H9 (cell line): Measurements from ENCODE around the gene IGF1R. TPM values are rescaled to one million over a fixed set of nuclear protein-coding genes. Genes with fewer than 3 reads are reported as not detected.

Source experiments
- DNase-seq: peaks from one replicate; pipeline ENCODE4 v3.0.0-alpha.2; 2017
- H2AFZ ChIP-seq: one replicate; pipeline ENCODE4 v1.6.1; 2013; ENCODE audit warnings: mild to moderate bottlenecking, low read length, control low read depth, moderate library complexity
- H2AK5ac ChIP-seq: 2 replicates; pipeline ENCODE4 v1.6.1; 2013; ENCODE audit warnings: low read length, control low read depth, mixed read lengths; ENCODE audit not compliant: insufficient read length
- H2BK120ac ChIP-seq: one replicate; pipeline ENCODE4 v1.6.1; 2013; ENCODE audit warnings: low read depth, mild to moderate bottlenecking, low read length, control low read depth, inconsistent platforms; ENCODE audit not compliant: poor library complexity, severe bottlenecking
- H2BK12ac ChIP-seq: 2 replicates; pipeline ENCODE4 v1.6.1; 2013; ENCODE audit warnings: low read length, control low read depth, mixed read lengths, low read depth; ENCODE audit not compliant: insufficient read length
- H2BK15ac ChIP-seq: 2 replicates; pipeline ENCODE4 v1.6.1; 2013; ENCODE audit warnings: low read depth, low read length, control low read depth
- H2BK20ac ChIP-seq: one replicate; pipeline ENCODE4 v1.6.1; 2013; ENCODE audit warnings: low read depth, mild to moderate bottlenecking, low read length, control low read depth, inconsistent platforms; ENCODE audit not compliant: poor library complexity, severe bottlenecking
- H2BK5ac ChIP-seq: 2 replicates; pipeline ENCODE4 v1.6.1; 2013; ENCODE audit warnings: low read length, control low read depth, mixed read lengths; ENCODE audit not compliant: insufficient read length
- H3K14ac ChIP-seq: 2 replicates; pipeline ENCODE4 v1.6.1; 2013; ENCODE audit warnings: low read length, control low read depth; ENCODE audit not compliant: insufficient read depth
- H3K18ac ChIP-seq: 2 replicates; pipeline ENCODE4 v1.6.1; 2013; ENCODE audit warnings: low read depth, mild to moderate bottlenecking, mixed read lengths, low read length, control low read depth; ENCODE audit not compliant: insufficient read length
- H3K23ac ChIP-seq: 2 replicates; pipeline ENCODE4 v1.6.1; 2013; ENCODE audit warnings: low read length, control low read depth, mixed read lengths, low read depth; ENCODE audit not compliant: insufficient read length
- H3K23me2 ChIP-seq: 2 replicates; pipeline ENCODE4 v1.6.1; 2013; ENCODE audit warnings: low read depth, mild to moderate bottlenecking, mixed read lengths, low read length, control low read depth; ENCODE audit not compliant: insufficient read length, poor library complexity, severe bottlenecking
- H3K27ac ChIP-seq: 2 replicates; pipeline ENCODE4 v1.5.1; 2013; ENCODE audit warnings: low read length, control low read depth, mixed read lengths, low read depth; ENCODE audit not compliant: insufficient read length
- H3K27me3 ChIP-seq: 2 replicates; pipeline ENCODE4 v1.6.1; 2013; ENCODE audit warnings: low read length, control low read depth, inconsistent platforms; ENCODE audit not compliant: insufficient read depth
- H3K4ac ChIP-seq: 2 replicates; pipeline ENCODE4 v1.6.1; 2013; ENCODE audit warnings: low read depth, mild to moderate bottlenecking, control low read depth, inconsistent platforms, low read length, moderate library complexity
- H3K4me1 ChIP-seq: 2 replicates; pipeline ENCODE4 v1.6.1; 2013; ENCODE audit warnings: low read length, control low read depth, inconsistent platforms; ENCODE audit not compliant: insufficient read depth
- H3K4me2 ChIP-seq: 2 replicates; pipeline ENCODE4 v1.6.1; 2013; ENCODE audit warnings: low read length, control low read depth, mixed read lengths; ENCODE audit not compliant: insufficient read length, insufficient read depth
- H3K56ac ChIP-seq: 2 replicates; pipeline ENCODE4 v1.6.1; 2013; ENCODE audit warnings: low read depth, mild to moderate bottlenecking, mixed read lengths, low read length, control low read depth; ENCODE audit not compliant: insufficient read length
- H3K79me1 ChIP-seq: 2 replicates; pipeline ENCODE4 v1.6.1; 2013; ENCODE audit warnings: low read depth, mild to moderate bottlenecking, moderate library complexity, low read length, control low read depth, inconsistent platforms; ENCODE audit not compliant: insufficient read depth, poor library complexity, severe bottlenecking
- H3K79me2 ChIP-seq: 2 replicates; pipeline ENCODE4 v1.6.1; 2013; ENCODE audit warnings: low read length, control low read depth, inconsistent platforms; ENCODE audit not compliant: insufficient read depth
- H3K9ac ChIP-seq: 2 replicates; pipeline ENCODE4 v1.6.1; 2013; ENCODE audit warnings: low read length, control low read depth, mixed read lengths; ENCODE audit not compliant: insufficient read length; ENCODE audit errors: extremely low read depth
- H3K9me3 ChIP-seq: one replicate; pipeline ENCODE4 v1.6.1; 2013; ENCODE audit warnings: low read depth, low read length, inconsistent platforms; ENCODE audit not compliant: control insufficient read depth
- H3T11ph ChIP-seq: one replicate; pipeline ENCODE4 v1.6.1; 2013; ENCODE audit warnings: mild to moderate bottlenecking, low read length, control low read depth, inconsistent platforms
- H4K20me1 ChIP-seq: one replicate; pipeline ENCODE4 v1.6.1; 2013; ENCODE audit not compliant: control insufficient read depth, insufficient read length, insufficient read depth
- H4K5ac ChIP-seq: 2 replicates; pipeline ENCODE4 v1.6.1; 2013; ENCODE audit warnings: low read depth, mild to moderate bottlenecking, mixed read lengths, low read length, control low read depth; ENCODE audit not compliant: insufficient read length
- H4K8ac ChIP-seq: replicated peaks from 2 replicates; pipeline ENCODE4 v1.6.1; 2013; ENCODE audit warnings: low read length, control low read depth, mixed read lengths, low read depth; ENCODE audit not compliant: insufficient read length
- H4K91ac ChIP-seq: 2 replicates; pipeline ENCODE4 v1.6.1; 2013; ENCODE audit warnings: low read depth, mild to moderate bottlenecking, moderate library complexity, mixed read lengths, low read length, control low read depth; ENCODE audit not compliant: insufficient read length
- H3K27ac Mint-ChIP-seq, 3 experiments: 2 replicates in 2 of 3; 3 replicates in 1 of 3; pipeline ENCODE4 v1.8.0; 2020 to 2021; ENCODE audit warnings: mixed read lengths in 3 of 3, mild to moderate bottlenecking in 1 of 3, moderate library complexity in 1 of 3
- H3K27me3 Mint-ChIP-seq: 2 replicates; pipeline ENCODE4 v1.8.0; 2021; ENCODE audit warnings: low read depth, mild to moderate bottlenecking, moderate library complexity, mixed read lengths
- H3K36me3 Mint-ChIP-seq, 3 experiments: 2 replicates in 2 of 3; 3 replicates in 1 of 3; pipeline ENCODE4 v1.8.0; 2020 to 2021; ENCODE audit warnings: low read depth in 3 of 3, mixed read lengths in 3 of 3; ENCODE audit not compliant: insufficient read depth in 1 of 3
- H3K4me1 Mint-ChIP-seq, 2 experiments: 2 replicates each; pipeline ENCODE4 v1.8.0; 2020; ENCODE audit warnings: mixed read lengths in 2 of 2
- H3K4me3 Mint-ChIP-seq, 2 experiments: 2 replicates in 1 of 2; 3 replicates in 1 of 2; pipeline ENCODE4 v1.8.0; 2020 to 2021; ENCODE audit warnings: mild to moderate bottlenecking in 2 of 2, mixed read lengths in 2 of 2, moderate library complexity in 1 of 2
- H3K9me3 Mint-ChIP-seq, 2 experiments: 2 replicates in 1 of 2; 3 replicates in 1 of 2; pipeline ENCODE4 v1.8.0; 2020; ENCODE audit warnings: mild to moderate bottlenecking in 2 of 2, mixed read lengths in 2 of 2, moderate library complexity in 1 of 2
- WGBS: extraction: QIAGEN DNeasy Blood & Tissue Kit; methylation state at CpG from one replicate; pipeline ENCODE4 v1.1.7; 2013; ENCODE audit warnings: missing lambda C conversion rate, low lambda C conversion rate, mixed read lengths; ENCODE audit not compliant: insufficient read length; ENCODE audit errors: extremely low coverage; 5-methylcytosine and 5-hydroxymethylcytosine counted together
- total RNA-seq: library from RNA; stranded (reverse); gene quantifications from 2 replicates; pipeline ENCODE4 v1.2.1, GENCODE V29; 2021
- TF ChIP-seq, protein P1 (sequence below): fragments of 200-600 bp; sonication (generic); conservative IDR thresholded peaks from 3 replicates; pipeline ENCODE4 v1.8.0; 2021; ENCODE audit warnings: antibody characterized with exemption, mild to moderate bottlenecking

IGF1R gene
- total RNA-seq, 1 experiment from 2014 or later, result 70.0 TPM

DNA sequence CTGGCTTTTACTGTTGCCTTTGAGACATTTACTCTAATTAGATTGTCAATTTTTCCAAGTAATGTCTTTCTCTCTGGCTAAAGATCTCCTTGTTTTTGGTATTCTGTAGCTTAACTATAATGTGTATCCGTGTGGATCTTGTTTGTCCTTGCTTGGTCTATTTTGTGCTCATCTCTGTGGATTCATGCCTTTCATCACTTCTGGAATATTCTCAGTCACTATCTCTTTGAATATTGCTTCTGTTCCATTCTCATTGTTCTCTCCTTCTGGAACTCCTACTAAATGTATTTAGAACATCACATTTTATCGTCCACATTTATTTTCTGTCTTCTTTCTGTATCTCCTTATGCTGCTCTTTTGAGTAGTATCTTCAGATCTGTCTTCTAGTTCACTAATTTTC is 346.6 kb downstream of the IGF1R start:
- H3K27ac ChIP-seq, result no peak overlapping the region
- no peak overlapping the region for H2BK120ac ChIP-seq
- H3T11ph ChIP-seq, result no peak overlapping the region
- H4K5ac ChIP-seq, result no peak overlapping the region
- no peaks in the 10 kb centered on the region for H3K9me3 ChIP-seq
- no peak overlapping the region for H2AK5ac ChIP-seq
- peaks cover 16% of the 10 kb centered on the region for H3K27me3 Mint-ChIP-seq
- TF ChIP-seq, protein P1, sequence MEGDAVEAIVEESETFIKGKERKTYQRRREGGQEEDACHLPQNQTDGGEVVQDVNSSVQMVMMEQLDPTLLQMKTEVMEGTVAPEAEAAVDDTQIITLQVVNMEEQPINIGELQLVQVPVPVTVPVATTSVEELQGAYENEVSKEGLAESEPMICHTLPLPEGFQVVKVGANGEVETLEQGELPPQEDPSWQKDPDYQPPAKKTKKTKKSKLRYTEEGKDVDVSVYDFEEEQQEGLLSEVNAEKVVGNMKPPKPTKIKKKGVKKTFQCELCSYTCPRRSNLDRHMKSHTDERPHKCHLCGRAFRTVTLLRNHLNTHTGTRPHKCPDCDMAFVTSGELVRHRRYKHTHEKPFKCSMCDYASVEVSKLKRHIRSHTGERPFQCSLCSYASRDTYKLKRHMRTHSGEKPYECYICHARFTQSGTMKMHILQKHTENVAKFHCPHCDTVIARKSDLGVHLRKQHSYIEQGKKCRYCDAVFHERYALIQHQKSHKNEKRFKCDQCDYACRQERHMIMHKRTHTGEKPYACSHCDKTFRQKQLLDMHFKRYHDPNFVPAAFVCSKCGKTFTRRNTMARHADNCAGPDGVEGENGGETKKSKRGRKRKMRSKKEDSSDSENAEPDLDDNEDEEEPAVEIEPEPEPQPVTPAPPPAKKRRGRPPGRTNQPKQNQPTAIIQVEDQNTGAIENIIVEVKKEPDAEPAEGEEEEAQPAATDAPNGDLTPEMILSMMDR, result no peak
- H2BK15ac ChIP-seq, result no peak overlapping the region
- no peak overlapping the region for H4K91ac ChIP-seq
- no peaks in the 10 kb centered on the region for H3K79me2 ChIP-seq
- H3K36me3 Mint-ChIP-seq, result no peaks in the 10 kb centered on the region
- no peak overlapping the region for H3K14ac ChIP-seq
- H3K4me3 Mint-ChIP-seq, result no peak overlapping the region
- DNase-seq, result no peak
- H3K23me2 ChIP-seq, result no peaks in the 10 kb centered on the region
- no peaks in the 10 kb centered on the region for H3K27me3 ChIP-seq
- no peak overlapping the region for H4K8ac ChIP-seq
- no CpG with 5 or more reads among the region's 2 CpGs for WGBS
- no peak overlapping the region for H2BK12ac ChIP-seq
- no peak overlapping the region for H3K9ac ChIP-seq
- 0 out of 4 replicates have a peak, but pooled peaks cover 0 to 2% of the 10 kb centered on the region in 2 experiments for H3K4me1 Mint-ChIP-seq
- H3K4me1 ChIP-seq, result no peaks in the 10 kb centered on the region
- no peak overlapping the region for H2BK5ac ChIP-seq
- H3K9me3 Mint-ChIP-seq, result peaks cover 5 to 10% of the 10 kb centered on the region in 2 experiments; a peak in 3 of 5 replicates
- no peaks in the 10 kb centered on the region for H3K79me1 ChIP-seq
- no peak overlapping the region for H2AFZ ChIP-seq
- H3K56ac ChIP-seq, result no peak overlapping the region
- no peak overlapping the region for H3K27ac Mint-ChIP-seq
- no peak overlapping the region for H3K23ac ChIP-seq
- H3K4me2 ChIP-seq, result no peak overlapping the region
- H2BK20ac ChIP-seq, result no peak overlapping the region
- H4K20me1 ChIP-seq, result no peaks in the 10 kb centered on the region
- no peak overlapping the region for H3K4ac ChIP-seq
- no peak overlapping the region for H3K18ac ChIP-seq
